ENCODE results near the gene G6PD. TPM values are rescaled to one million over a fixed set of nuclear protein-coding genes. Genes with fewer than 3 reads are reported as not detected.

Gene G6PD
- polyA plus RNA-seq, 2 of the 4 experiments (the other 2 are of a cell fraction): 692 to 1,409 TPM

DNA sequence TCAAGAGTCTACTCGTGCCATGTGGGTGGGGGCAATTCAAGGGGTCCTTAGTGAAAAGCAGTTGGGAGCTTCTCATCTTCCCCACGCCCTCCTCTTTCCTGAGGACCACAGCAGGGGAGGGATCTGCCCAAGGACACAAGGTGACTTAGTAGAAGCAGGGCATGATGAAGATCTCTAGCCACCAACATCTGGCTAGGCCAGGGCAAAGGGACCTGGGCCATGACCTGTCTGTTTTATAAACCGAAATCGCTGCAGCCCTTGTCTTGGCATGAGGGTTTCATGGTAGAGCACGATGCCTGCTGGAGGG is 5.1 kb downstream of the G6PD start (continued):
- no peak for TF ChIP-seq JUN (IDR thresholded peaks at IDR 0.05)
- TF ChIP-seq POLR2A (IDR thresholded peaks at IDR 0.05; ENCODE audit: low read length): no peak
- no peak for TF ChIP-seq PHF8 (IDR thresholded peaks at IDR 0.05; ENCODE audit: borderline replicate concordance, low read depth)
- TF ChIP-seq, protein P1, sequence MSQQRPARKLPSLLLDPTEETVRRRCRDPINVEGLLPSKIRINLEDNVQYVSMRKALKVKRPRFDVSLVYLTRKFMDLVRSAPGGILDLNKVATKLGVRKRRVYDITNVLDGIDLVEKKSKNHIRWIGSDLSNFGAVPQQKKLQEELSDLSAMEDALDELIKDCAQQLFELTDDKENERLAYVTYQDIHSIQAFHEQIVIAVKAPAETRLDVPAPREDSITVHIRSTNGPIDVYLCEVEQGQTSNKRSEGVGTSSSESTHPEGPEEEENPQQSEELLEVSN (IDR thresholded peaks at IDR 0.05; ENCODE audit: borderline replicate concordance, low read depth): peak; percentile 32; the same call in 1 of the 2 replicates
- TF ChIP-seq NFE2L2 (conservative IDR thresholded peaks at IDR 0.05; ENCODE audit: low read length): no peak
- no peak for TF ChIP-seq RARB (CRISPR knock-in tag; IDR thresholded peaks at IDR 0.05)
- TF ChIP-seq FOXS1 (CRISPR knock-in tag; IDR thresholded peaks at IDR 0.05): no peak
- TF ChIP-seq TFCP2L1 (CRISPR knock-in tag; IDR thresholded peaks at IDR 0.05): no peak
- TF ChIP-seq, protein P2, sequence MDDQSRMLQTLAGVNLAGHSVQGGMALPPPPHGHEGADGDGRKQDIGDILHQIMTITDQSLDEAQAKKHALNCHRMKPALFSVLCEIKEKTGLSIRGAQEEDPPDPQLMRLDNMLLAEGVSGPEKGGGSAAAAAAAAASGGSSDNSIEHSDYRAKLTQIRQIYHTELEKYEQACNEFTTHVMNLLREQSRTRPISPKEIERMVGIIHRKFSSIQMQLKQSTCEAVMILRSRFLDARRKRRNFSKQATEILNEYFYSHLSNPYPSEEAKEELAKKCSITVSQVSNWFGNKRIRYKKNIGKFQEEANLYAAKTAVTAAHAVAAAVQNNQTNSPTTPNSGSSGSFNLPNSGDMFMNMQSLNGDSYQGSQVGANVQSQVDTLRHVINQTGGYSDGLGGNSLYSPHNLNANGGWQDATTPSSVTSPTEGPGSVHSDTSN (IDR thresholded peaks at IDR 0.05): no peak
- no peak for TF ChIP-seq HDAC2 (IDR thresholded peaks at IDR 0.05)
- TF ChIP-seq RCOR1 (IDR thresholded peaks at IDR 0.05; ENCODE audit: low read depth, low read length): no peak
- TF ChIP-seq NPAS2 (CRISPR knock-in tag; IDR thresholded peaks at IDR 0.05; ENCODE audit: borderline replicate concordance): 0 out of 2 replicates have a peak, but pooled peaks have one; percentile 10
- TF ChIP-seq, protein P3, sequence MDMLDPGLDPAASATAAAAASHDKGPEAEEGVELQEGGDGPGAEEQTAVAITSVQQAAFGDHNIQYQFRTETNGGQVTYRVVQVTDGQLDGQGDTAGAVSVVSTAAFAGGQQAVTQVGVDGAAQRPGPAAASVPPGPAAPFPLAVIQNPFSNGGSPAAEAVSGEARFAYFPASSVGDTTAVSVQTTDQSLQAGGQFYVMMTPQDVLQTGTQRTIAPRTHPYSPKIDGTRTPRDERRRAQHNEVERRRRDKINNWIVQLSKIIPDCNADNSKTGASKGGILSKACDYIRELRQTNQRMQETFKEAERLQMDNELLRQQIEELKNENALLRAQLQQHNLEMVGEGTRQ (IDR thresholded peaks at IDR 0.05): no peak
- no peak for TF ChIP-seq RFX5 (IDR thresholded peaks at IDR 0.05)
- TF ChIP-seq ZFP36 (IDR thresholded peaks at IDR 0.05; ENCODE audit: borderline replicate concordance, partially characterized antibody): no peak
- no peak for TF ChIP-seq KDM5A (IDR thresholded peaks at IDR 0.05)
- TF ChIP-seq, protein P4, sequence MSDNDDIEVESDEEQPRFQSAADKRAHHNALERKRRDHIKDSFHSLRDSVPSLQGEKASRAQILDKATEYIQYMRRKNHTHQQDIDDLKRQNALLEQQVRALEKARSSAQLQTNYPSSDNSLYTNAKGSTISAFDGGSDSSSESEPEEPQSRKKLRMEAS (IDR thresholded peaks at IDR 0.05): peak; percentile 85; the same call in 1 of the 2 replicates
- TF ChIP-seq ESRRA (IDR thresholded peaks at IDR 0.05; ENCODE audit: borderline replicate concordance, low read length): no peak
- TF ChIP-seq BHLHE40 (IDR thresholded peaks at IDR 0.05; ENCODE audit: low read depth, low read length): no peak
- no peak for TF ChIP-seq SMC3 (IDR thresholded peaks at IDR 0.05)
- no peak for TF ChIP-seq RAD21 (conservative IDR thresholded peaks at IDR 0.05 in 1 of 2, IDR thresholded peaks at IDR 0.05 in 1 of 2)
- no peak for TF ChIP-seq EP300 (IDR thresholded peaks at IDR 0.05)
- peak; percentile 69; the same call in 1 of the 2 replicates for TF ChIP-seq HOXB13 (CRISPR knock-in tag; IDR thresholded peaks at IDR 0.05; ENCODE audit: low read depth)
- TF ChIP-seq RNF2 (IDR thresholded peaks at IDR 0.05; ENCODE audit: borderline replicate concordance, low read depth): no peak
- TF ChIP-seq ZSCAN20 (CRISPR knock-in tag; IDR thresholded peaks at IDR 0.05): 0 out of 2 replicates have a peak, but pooled peaks have one; percentile 52

DNA sequence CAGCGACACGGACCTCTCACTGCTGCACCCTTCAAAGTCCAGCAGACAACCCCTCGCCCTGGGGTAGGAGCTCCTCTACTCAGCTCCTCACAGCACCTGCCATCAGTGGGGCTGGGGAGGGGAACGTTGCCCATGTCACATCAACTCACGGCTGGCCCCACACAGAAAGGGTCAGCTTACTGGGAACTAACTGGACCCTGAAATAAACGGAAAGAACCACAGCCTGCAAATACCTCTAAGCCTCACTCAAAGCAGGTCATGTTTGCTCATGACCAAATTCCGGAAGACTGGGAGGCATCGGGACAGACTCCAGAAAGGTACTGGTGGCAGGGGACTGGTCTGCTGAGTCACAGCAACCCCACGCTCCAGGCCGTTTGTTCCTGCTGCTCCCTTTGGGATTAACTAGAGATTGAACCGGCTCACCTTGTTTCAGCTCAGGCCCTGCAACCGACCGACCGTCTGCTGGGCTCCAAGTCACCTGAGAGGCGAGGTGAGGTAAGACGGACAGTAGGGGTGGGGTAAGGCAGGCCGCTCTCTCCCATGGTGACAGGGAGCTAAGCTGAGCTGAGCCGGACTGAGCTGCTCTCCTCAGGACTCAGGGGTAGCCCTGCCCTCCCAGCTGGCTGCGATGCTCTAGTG is 5.6 kb downstream of the G6PD start:
- peak; percentile 73 for FAIRE-seq
- ChIA-PET CTCF (interaction anchor here (0.6 to 7.5 kb wide), 7 partner anchors 8 to 207 kb away, joined by 3 to 55 read pairs (median 3); no protein-coding TSS in a partner anchor), POLR2A (interaction anchor here (0.6 to 1.7 kb wide), 6 partner anchors 9 to 170 kb away, joined by 3 to 8 read pairs (median 4); partner anchors contain the start of gene RPL10)
- peak overlapping the region; percentile 90 for H3K4me2 ChIP-seq
- peak overlapping the region; percentile 37 for H3K4me3 ChIP-seq
- DNase-seq (ENCODE audit: low read depth in 1 of 2, low spot score in 1 of 2): peak in 1 of 2 experiments; percentile 77
- WGBS (ENCODE audit: missing lambda C conversion rate): 1% methylated on average over 12 of the region's 19 CpGs
- no peaks in the 10 kb centered on the region for H3K9me3 ChIP-seq
- peaks cover 84% of the 10 kb centered on the region for H3K4me1 ChIP-seq
- H3K27ac ChIP-seq: peak overlapping the region; percentile 98 to 100
- peak; percentile 22 to 33 for ATAC-seq
- TF ChIP-seq, protein P5, sequence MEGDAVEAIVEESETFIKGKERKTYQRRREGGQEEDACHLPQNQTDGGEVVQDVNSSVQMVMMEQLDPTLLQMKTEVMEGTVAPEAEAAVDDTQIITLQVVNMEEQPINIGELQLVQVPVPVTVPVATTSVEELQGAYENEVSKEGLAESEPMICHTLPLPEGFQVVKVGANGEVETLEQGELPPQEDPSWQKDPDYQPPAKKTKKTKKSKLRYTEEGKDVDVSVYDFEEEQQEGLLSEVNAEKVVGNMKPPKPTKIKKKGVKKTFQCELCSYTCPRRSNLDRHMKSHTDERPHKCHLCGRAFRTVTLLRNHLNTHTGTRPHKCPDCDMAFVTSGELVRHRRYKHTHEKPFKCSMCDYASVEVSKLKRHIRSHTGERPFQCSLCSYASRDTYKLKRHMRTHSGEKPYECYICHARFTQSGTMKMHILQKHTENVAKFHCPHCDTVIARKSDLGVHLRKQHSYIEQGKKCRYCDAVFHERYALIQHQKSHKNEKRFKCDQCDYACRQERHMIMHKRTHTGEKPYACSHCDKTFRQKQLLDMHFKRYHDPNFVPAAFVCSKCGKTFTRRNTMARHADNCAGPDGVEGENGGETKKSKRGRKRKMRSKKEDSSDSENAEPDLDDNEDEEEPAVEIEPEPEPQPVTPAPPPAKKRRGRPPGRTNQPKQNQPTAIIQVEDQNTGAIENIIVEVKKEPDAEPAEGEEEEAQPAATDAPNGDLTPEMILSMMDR (IDR thresholded peaks at IDR 0.05): no peak
- 0 out of 2 replicates have a peak, but pooled peaks have one; percentile 70 for TF ChIP-seq EHF (CRISPR knock-in tag; IDR thresholded peaks at IDR 0.05)
- TF ChIP-seq KDM1A (IDR thresholded peaks at IDR 0.05; ENCODE audit: low read depth): no peak
- TF ChIP-seq, protein P6, sequence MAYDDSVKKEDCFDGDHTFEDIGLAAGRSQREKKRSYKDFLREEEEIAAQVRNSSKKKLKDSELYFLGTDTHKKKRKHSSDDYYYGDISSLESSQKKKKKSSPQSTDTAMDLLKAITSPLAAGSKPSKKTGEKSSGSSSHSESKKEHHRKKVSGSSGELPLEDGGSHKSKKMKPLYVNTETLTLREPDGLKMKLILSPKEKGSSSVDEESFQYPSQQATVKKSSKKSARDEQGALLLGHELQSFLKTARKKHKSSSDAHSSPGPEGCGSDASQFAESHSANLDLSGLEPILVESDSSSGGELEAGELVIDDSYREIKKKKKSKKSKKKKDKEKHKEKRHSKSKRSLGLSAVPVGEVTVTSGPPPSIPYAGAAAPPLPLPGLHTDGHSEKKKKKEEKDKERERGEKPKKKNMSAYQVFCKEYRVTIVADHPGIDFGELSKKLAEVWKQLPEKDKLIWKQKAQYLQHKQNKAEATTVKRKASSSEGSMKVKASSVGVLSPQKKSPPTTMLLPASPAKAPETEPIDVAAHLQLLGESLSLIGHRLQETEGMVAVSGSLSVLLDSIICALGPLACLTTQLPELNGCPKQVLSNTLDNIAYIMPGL (CRISPR knock-in tag; IDR thresholded peaks at IDR 0.05; ENCODE audit: borderline replicate concordance): 0 out of 2 replicates have a peak, but pooled peaks have one; percentile 6
- TF ChIP-seq, protein P7, sequence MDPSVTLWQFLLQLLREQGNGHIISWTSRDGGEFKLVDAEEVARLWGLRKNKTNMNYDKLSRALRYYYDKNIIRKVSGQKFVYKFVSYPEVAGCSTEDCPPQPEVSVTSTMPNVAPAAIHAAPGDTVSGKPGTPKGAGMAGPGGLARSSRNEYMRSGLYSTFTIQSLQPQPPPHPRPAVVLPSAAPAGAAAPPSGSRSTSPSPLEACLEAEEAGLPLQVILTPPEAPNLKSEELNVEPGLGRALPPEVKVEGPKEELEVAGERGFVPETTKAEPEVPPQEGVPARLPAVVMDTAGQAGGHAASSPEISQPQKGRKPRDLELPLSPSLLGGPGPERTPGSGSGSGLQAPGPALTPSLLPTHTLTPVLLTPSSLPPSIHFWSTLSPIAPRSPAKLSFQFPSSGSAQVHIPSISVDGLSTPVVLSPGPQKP (IDR thresholded peaks at IDR 0.05; ENCODE audit: low read depth, low read length): no peak
- TF ChIP-seq, protein P3 (IDR thresholded peaks at IDR 0.05): no peak
- TF ChIP-seq MAFK (IDR thresholded peaks at IDR 0.05; ENCODE audit: partially characterized antibody): peak; percentile 63
- TF ChIP-seq RNF2 (IDR thresholded peaks at IDR 0.05; ENCODE audit: borderline replicate concordance, low read depth): no peak

Measured in A549 (cell line).